ENCODE results near the gene EMP3.

DNA sequence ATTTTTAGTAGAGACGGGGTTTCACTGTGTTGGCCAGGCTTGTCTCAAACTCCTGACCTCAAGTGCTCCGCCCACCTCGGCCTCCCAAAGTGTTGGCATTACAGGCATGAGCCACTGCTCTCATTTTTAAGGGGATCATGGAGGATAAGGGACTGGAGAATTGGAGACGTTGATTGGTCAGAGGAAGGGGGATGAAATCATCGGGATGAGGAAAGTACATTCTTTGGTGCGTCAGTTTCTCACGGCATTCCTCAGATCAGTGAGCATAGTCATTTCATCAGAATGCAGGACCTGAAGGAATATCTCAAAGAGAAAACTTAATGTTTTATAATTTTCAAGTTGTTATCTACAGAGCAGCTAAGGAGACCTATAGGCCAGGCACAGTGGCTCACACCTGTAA lies 41.4 kb upstream of the EMP3 start:
- TF ChIP-seq, protein P1, sequence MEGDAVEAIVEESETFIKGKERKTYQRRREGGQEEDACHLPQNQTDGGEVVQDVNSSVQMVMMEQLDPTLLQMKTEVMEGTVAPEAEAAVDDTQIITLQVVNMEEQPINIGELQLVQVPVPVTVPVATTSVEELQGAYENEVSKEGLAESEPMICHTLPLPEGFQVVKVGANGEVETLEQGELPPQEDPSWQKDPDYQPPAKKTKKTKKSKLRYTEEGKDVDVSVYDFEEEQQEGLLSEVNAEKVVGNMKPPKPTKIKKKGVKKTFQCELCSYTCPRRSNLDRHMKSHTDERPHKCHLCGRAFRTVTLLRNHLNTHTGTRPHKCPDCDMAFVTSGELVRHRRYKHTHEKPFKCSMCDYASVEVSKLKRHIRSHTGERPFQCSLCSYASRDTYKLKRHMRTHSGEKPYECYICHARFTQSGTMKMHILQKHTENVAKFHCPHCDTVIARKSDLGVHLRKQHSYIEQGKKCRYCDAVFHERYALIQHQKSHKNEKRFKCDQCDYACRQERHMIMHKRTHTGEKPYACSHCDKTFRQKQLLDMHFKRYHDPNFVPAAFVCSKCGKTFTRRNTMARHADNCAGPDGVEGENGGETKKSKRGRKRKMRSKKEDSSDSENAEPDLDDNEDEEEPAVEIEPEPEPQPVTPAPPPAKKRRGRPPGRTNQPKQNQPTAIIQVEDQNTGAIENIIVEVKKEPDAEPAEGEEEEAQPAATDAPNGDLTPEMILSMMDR (IDR thresholded peaks at IDR 0.05), result no peak
- no peak for TF ChIP-seq POLR2A (IDR thresholded peaks at IDR 0.05)
